Umbilical cord (tissue), 2 donors: ENCODE data around the gene FIBCD1. TPM values are rescaled to one million over a fixed set of nuclear protein-coding genes. Genes with fewer than 3 reads are reported as not detected.

Source experiments
- DNase-seq: peaks from one replicate; pipeline ENCODE4 v3.0.0-alpha.2; 2015; ENCODE audit warnings: low spot score
- total RNA-seq: library from RNA; depleted of rRNA; stranded (reverse); fragments of >200 nt; gene quantifications from one replicate; pipeline ENCODE4 v1.2.3, GENCODE V29; 2014; ENCODE audit warnings: low replicate concordance; ENCODE audit not compliant: insufficient read depth

The FIBCD1 gene
- total RNA-seq, 1 donor from 2014 or later = 1.9 TPM

GRCh38 chr9:130882696-130883225, 56.3 kb downstream of the FIBCD1 start:
- no peak for DNase-seq

GRCh38 chr9:130881516-130881915, 57.5 kb downstream of the FIBCD1 start:
- DNase-seq = no peak

- no peak for DNase-seq
These were observed 58.3 kb downstream of the FIBCD1 start for GRCh38 chr9:130880599-130881220.

- DNase-seq = no peak
These were observed 59.1 kb downstream of the FIBCD1 start for GRCh38 chr9:130879863-130880411.

GRCh38 chr9:130878295-130878694, 60.8 kb downstream of the FIBCD1 start:
- no peak for DNase-seq

GRCh38 chr9:130877300-130877699, 61.7 kb downstream of the FIBCD1 start:
- no peak for DNase-seq

- DNase-seq = no peak
These were observed 64.3 kb downstream of the FIBCD1 start for GRCh38 chr9:130874783-130875182.

- no peak for DNase-seq
These were observed 65.1 kb downstream of the FIBCD1 start for GRCh38 chr9:130873966-130874365.

- DNase-seq = no peak
These were observed 66.0 kb downstream of the FIBCD1 start for GRCh38 chr9:130872912-130873503.

GRCh38 chr9:130872508-130872907, 66.5 kb downstream of the FIBCD1 start:
- DNase-seq = no peak

GRCh38 chr9:130872093-130872492, 67.0 kb downstream of the FIBCD1 start:
- DNase-seq = no peak

GRCh38 chr9:130871395-130872062, 67.5 kb downstream of the FIBCD1 start:
- DNase-seq = no peak

GRCh38 chr9:130870491-130871381, 68.3 kb downstream of the FIBCD1 start:
- no peak for DNase-seq

- peak; percentile 50 for DNase-seq
These were observed 69.8 kb downstream of the FIBCD1 start for GRCh38 chr9:130869250-130869649.

GRCh38 chr9:130868230-130868629, 70.8 kb downstream of the FIBCD1 start:
- no peak for DNase-seq

- no peak for DNase-seq
These were observed 71.5 kb downstream of the FIBCD1 start for GRCh38 chr9:130867556-130867955.

GRCh38 chr9:130866474-130866965, 72.5 kb downstream of the FIBCD1 start:
- peak; percentile 84 for DNase-seq

GRCh38 chr9:130865921-130866320, 73.1 kb downstream of the FIBCD1 start:
- DNase-seq = no peak

- no peak for DNase-seq
These were observed 74.5 kb downstream of the FIBCD1 start for GRCh38 chr9:130864541-130864940.

- DNase-seq = no peak
These were observed 76.3 kb downstream of the FIBCD1 start for GRCh38 chr9:130862747-130863146.

GRCh38 chr9:130862217-130862616, 76.8 kb downstream of the FIBCD1 start:
- no peak for DNase-seq
